Activated CD4-positive, alpha-beta T cell treated with anti-CD3 and anti-CD28 coated beads for 24 hours (primary cell): ENCODE measurements around the gene ABLIM2.
A peak's percentile ranks its signal among the peaks of the same experiment; 100 is the strongest.
"Not testable (repeated sequence)": the region's sequence is repeated elsewhere in the genome, so short reads cannot be mapped to it uniquely, and the experiment has no call there.

Experiments
- DNase-seq, 2 donors: peaks; one replicate each; pipeline ENCODE4 v3.0.0-alpha.2; 2020; ENCODE audit warnings: low read depth in 2 of 2

The ABLIM2 gene

GRCh38 chr4:7939377-7940108 is 219.1 kb downstream of the ABLIM2 start, which contains the start of gene AFAP1:
TSS of gene AFAP1 (minus strand) at chr4:7939861. CDS start at chr4:7872078, 67,783 bp downstream.
- DNase-seq = peak; percentile 77 to 84

- DNase-seq = no peak
These were observed 219.8 kb downstream of the ABLIM2 start for GRCh38 chr4:7938609-7939376.

GRCh38 chr4:7938266-7938608 is 220.4 kb downstream of the ABLIM2 start:
- no peak for DNase-seq

- DNase-seq = no peak
These were observed 221.6 kb downstream of the ABLIM2 start for GRCh38 chr4:7937006-7937405.

- no peak for DNase-seq
These were observed 224.7 kb downstream of the ABLIM2 start for GRCh38 chr4:7933651-7934510.

GRCh38 chr4:7932287-7932686 is 226.3 kb downstream of the ABLIM2 start:
- no peak for DNase-seq

- no peak for DNase-seq
These were observed 229.3 kb downstream of the ABLIM2 start for GRCh38 chr4:7929118-7929951.

GRCh38 chr4:7928711-7929110 is 229.9 kb downstream of the ABLIM2 start:
- no peak for DNase-seq

- no peak for DNase-seq
These were observed 231.8 kb downstream of the ABLIM2 start for GRCh38 chr4:7926822-7927221.

GRCh38 chr4:7924570-7924969 is 234.0 kb downstream of the ABLIM2 start:
- DNase-seq = no peak

GRCh38 chr4:7924163-7924562 is 234.4 kb downstream of the ABLIM2 start:
- DNase-seq = no peak

GRCh38 chr4:7922466-7922865 is 236.1 kb downstream of the ABLIM2 start:
- no peak for DNase-seq

- no peak for DNase-seq
These were observed 239.6 kb downstream of the ABLIM2 start for GRCh38 chr4:7918981-7919380.

- not testable (repeated sequence) for DNase-seq
These were observed 240.4 kb downstream of the ABLIM2 start for GRCh38 chr4:7918187-7918586.

GRCh38 chr4:7917669-7918068 is 240.9 kb downstream of the ABLIM2 start:
- DNase-seq = no peak

GRCh38 chr4:7915875-7916242 is 242.8 kb downstream of the ABLIM2 start:
- no peak for DNase-seq
